Measurements from ENCODE around the gene ACSM5. TPM values are rescaled to one million over a fixed set of nuclear protein-coding genes. Genes with fewer than 3 reads are reported as not detected.

ACSM5 gene
- total and polyA plus RNA-seq, 10 donors, result 1.00 to 8.8 (median 3.3) TPM

DNA sequence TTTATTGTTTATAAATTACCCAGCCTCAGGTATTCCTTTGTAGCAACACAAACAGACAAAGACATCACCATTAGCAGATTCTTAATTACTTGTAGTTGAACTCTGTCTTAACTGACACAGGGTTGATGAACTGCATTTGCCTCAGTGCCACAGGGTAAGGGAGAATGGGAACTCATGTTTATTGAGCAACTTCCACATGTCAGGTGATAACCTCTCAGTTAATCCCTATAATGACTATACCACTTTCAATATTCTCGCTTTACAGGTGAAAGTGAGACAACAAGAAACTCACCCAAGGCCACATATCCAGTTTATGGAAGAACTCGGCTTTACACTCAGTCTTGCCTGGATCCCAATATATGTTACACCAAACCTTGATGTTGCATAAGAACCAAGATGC, 13.4 kb upstream of the ACSM5 start:
- H3K36me3 ChIP-seq, result no peaks in the 10 kb centered on the region
- H3K27ac ChIP-seq, result no peak overlapping the region
- no peak overlapping the region for H3K4me3 ChIP-seq
- no peaks in the 10 kb centered on the region for H3K9me3 ChIP-seq
- intact Hi-C loops (cut with DNase I; ENCODE audit: low total_unique reads), result no loop called here
- no peak for DNase-seq
- TF ChIP-seq POLR2AphosphoS5 (IDR thresholded peaks at IDR 0.05) (no peak), CTCF (IDR thresholded peaks at IDR 0.05 in 8 of 11, conservative IDR thresholded peaks at IDR 0.05 in 3 of 11) (no peak), POLR2A (IDR thresholded peaks at IDR 0.05) (no peak)
- H3K27me3 ChIP-seq (replicated peaks in 1 of 7), result no peaks in the 10 kb centered on the region
- WGBS, 5 donors, result 86 to 96% (median 92%) methylated on average over 2 of the region's 2 CpGs
- peaks cover 0 to 18% (median 1%) of the 10 kb centered on the region in 6 donors for H3K4me1 ChIP-seq

DNA sequence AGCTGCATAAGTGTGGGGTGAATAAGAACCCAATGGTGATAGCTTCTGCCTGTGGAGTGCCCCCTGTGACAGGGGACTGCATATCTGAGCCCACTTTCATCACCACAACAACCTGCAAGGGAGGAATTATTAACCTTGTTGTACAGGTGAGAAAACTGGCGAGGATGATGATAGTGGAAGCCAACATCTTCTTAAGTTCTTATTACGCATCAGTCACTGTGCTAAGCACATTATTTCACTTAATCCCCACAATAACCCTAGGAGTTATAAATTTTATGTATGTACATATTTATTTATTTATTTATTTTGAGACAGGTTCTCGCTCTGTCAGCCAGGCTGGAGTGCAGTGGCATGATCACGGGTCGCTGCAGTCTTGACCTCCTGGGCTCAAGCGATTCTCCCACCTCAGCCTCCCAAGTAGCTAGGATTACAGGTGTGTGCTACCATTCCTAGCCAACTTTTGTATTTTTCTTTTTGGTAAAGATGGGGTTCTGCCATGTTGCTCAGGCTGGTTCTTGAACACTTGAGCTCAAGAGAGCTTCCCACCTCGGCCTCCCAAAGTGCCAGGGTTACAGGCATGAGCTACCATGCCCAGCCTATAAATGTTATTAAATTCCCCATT, 12.4 kb upstream of the ACSM5 start:
- no peak for DNase-seq
- H3K27ac ChIP-seq, result no peak overlapping the region
- H3K36me3 ChIP-seq, result no peaks in the 10 kb centered on the region
- WGBS, 5 donors, result 94 to 99% (median 97%) methylated on average over 7 of the region's 7 CpGs
- H3K4me3 ChIP-seq, result no peak overlapping the region
- no peaks in the 10 kb centered on the region for H3K9me3 ChIP-seq
- intact Hi-C loops (cut with DNase I; ENCODE audit: low total_unique reads), result no loop called here
- H3K27me3 ChIP-seq (replicated peaks in 1 of 7), result no peaks in the 10 kb centered on the region
- H3K4me1 ChIP-seq, result peaks cover 0 to 18% (median 1%) of the 10 kb centered on the region in 6 donors
- TF ChIP-seq POLR2A (IDR thresholded peaks at IDR 0.05) (no peak), CTCF (IDR thresholded peaks at IDR 0.05 in 8 of 11, conservative IDR thresholded peaks at IDR 0.05 in 3 of 11) (no peak), POLR2AphosphoS5 (IDR thresholded peaks at IDR 0.05) (no peak)

GRCh38 chr16:20397468-20398074, 11.8 kb upstream of the ACSM5 start:
- Histone ChIP-seq H3K9me3 (no peaks in the 10 kb centered on the region), H3K36me3 (no peaks in the 10 kb centered on the region), H3K4me3 (no peak overlapping the region), H3K4me1 (peaks cover 0 to 18% (median 1%) of the 10 kb centered on the region in 6 donors), H3K27ac (no peak overlapping the region), H3K27me3 (replicated peaks in 1 of 7) (no peaks in the 10 kb centered on the region)
- no peak for DNase-seq
- WGBS, 5 donors, result 73 to 87% (median 83%) methylated on average over 6 to 7 of the region's 7 CpGs
- TF ChIP-seq POLR2A (IDR thresholded peaks at IDR 0.05), result no peak
- TF ChIP-seq CTCF (IDR thresholded peaks at IDR 0.05 in 8 of 11, conservative IDR thresholded peaks at IDR 0.05 in 3 of 11), result no peak
- no peak for TF ChIP-seq POLR2AphosphoS5 (IDR thresholded peaks at IDR 0.05)
- intact Hi-C loops (cut with DNase I; ENCODE audit: low total_unique reads), result no loop called here

DNA sequence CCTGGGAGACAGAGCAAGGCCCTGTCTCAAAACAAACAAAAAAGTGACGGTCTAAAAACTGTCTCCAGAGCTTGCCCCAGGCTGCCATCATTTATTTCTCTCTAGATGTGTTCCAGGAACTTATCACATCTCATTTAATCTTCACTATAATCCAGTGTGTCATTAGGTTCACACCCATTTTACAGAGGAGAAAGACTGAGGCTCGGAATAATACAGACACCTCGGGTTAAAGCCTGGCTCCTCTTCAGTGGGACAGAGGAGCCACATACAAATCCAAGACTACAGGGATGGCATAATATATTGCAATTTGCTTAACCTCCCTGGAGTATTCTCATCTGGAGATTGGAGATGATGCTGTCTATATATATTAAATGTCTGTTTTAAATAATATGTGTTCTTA, 10.7 kb upstream of the ACSM5 start:
- intact Hi-C loops (cut with DNase I; ENCODE audit: low total_unique reads), result no loop called here
- 73 to 94% (median 84%) methylated on average over 3 of the region's 3 CpGs for WGBS, 5 donors
- no peak overlapping the region for H3K27ac ChIP-seq
- no peak for DNase-seq
- no peaks in the 10 kb centered on the region for H3K27me3 ChIP-seq (replicated peaks in 1 of 7)
- TF ChIP-seq POLR2A (IDR thresholded peaks at IDR 0.05), result no peak
- no peaks in the 10 kb centered on the region for H3K9me3 ChIP-seq
- H3K4me1 ChIP-seq, result peaks cover 0 to 12% (median 1%) of the 10 kb centered on the region in 6 donors
- no peaks in the 10 kb centered on the region for H3K36me3 ChIP-seq
- no peak overlapping the region for H3K4me3 ChIP-seq
